Activated naive CD8-positive, alpha-beta T cell treated with anti-CD3 and anti-CD28 coated beads, Interleukin-2, amount 50 U/mL, for 24 hours (primary cell): Measurements from ENCODE around the gene SPAG16.
"Not testable (repeated sequence)": the region's sequence is repeated elsewhere in the genome, so short reads cannot be mapped to it uniquely, and the experiment has no call there.

Experiments
- ATAC-seq: fragments of 150-1000 bp; cut with Tn5 transposase; one replicate; pipeline ENCODE4 v1.10.0; 2021
- DNase-seq: peaks from one replicate; pipeline ENCODE4 v3.0.0; 2021
- H3K27ac Mint-ChIP-seq: one replicate; pipeline ENCODE4 v1.8.0; 2021; ENCODE audit warnings: mild to moderate bottlenecking, mixed read lengths
- H3K27me3 Mint-ChIP-seq: one replicate; pipeline ENCODE4 v1.8.0; 2021; ENCODE audit warnings: mixed read lengths
- H3K36me3 Mint-ChIP-seq: one replicate; pipeline ENCODE4 v1.8.0; 2021; ENCODE audit warnings: low read depth, mixed read lengths
- H3K4me1 Mint-ChIP-seq: one replicate; pipeline ENCODE4 v1.8.0; 2021; ENCODE audit warnings: mixed read lengths
- H3K4me3 Mint-ChIP-seq: one replicate; pipeline ENCODE4 v1.8.0; 2021; ENCODE audit warnings: mild to moderate bottlenecking, moderate library complexity, mixed read lengths
- H3K9me3 Mint-ChIP-seq: one replicate; pipeline ENCODE4 v1.8.0; 2021; ENCODE audit warnings: mixed read lengths

Gene SPAG16

GRCh38 chr2:213410687-213411086 lies 126.4 kb downstream of the SPAG16 start:
- not testable (repeated sequence) for ATAC-seq, H3K27ac Mint-ChIP-seq

GRCh38 chr2:213411582-213412289 lies 127.5 kb downstream of the SPAG16 start:
- Mint-ChIP-seq H3K9me3 (no peaks in the 10 kb centered on the region), H3K36me3 (no peaks in the 10 kb centered on the region), H3K27ac (no peak overlapping the region), H3K4me1 (no peaks in the 10 kb centered on the region), H3K27me3 (no peaks in the 10 kb centered on the region), H3K4me3 (no peak overlapping the region)
- DNase-seq (no peak), ATAC-seq (no peak)

More at GRCh38 chr2:213410687-213411086, 126.4 kb downstream of the SPAG16 start:
- H3K27me3 Mint-ChIP-seq, H3K4me3 Mint-ChIP-seq, H3K36me3 Mint-ChIP-seq, H3K4me1 Mint-ChIP-seq, H3K9me3 Mint-ChIP-seq, DNase-seq: not testable (repeated sequence)

- DNase-seq (no peak), ATAC-seq (no peak)
- Mint-ChIP-seq H3K27ac (no peak overlapping the region), H3K4me1 (no peaks in the 10 kb centered on the region), H3K9me3 (no peaks in the 10 kb centered on the region), H3K36me3 (no peaks in the 10 kb centered on the region), H3K27me3 (no peaks in the 10 kb centered on the region), H3K4me3 (no peak overlapping the region)
Observed at GRCh38 chr2:213415093-213415492, 130.8 kb downstream of the SPAG16 start.

- no peaks in the 10 kb centered on the region for H3K9me3 Mint-ChIP-seq
- no peak overlapping the region for H3K4me3 Mint-ChIP-seq
- ATAC-seq (no peak), DNase-seq (no peak)
- H3K27me3 Mint-ChIP-seq, result no peaks in the 10 kb centered on the region
- no peaks in the 10 kb centered on the region for H3K36me3 Mint-ChIP-seq
- H3K4me1 Mint-ChIP-seq, result no peaks in the 10 kb centered on the region
- no peak overlapping the region for H3K27ac Mint-ChIP-seq
Observed at GRCh38 chr2:213416832-213417231, 132.6 kb downstream of the SPAG16 start.

- no peaks in the 10 kb centered on the region for H3K36me3 Mint-ChIP-seq
- no peaks in the 10 kb centered on the region for H3K4me1 Mint-ChIP-seq
Observed at GRCh38 chr2:213419980-213420379, 135.7 kb downstream of the SPAG16 start.

GRCh38 chr2:213420828-213421385 lies 136.6 kb downstream of the SPAG16 start:
- no peaks in the 10 kb centered on the region for H3K9me3 Mint-ChIP-seq
- no peaks in the 10 kb centered on the region for H3K4me1 Mint-ChIP-seq
- no peaks in the 10 kb centered on the region for H3K36me3 Mint-ChIP-seq
- ATAC-seq (no peak), DNase-seq (no peak)
- H3K4me3 Mint-ChIP-seq, result no peak overlapping the region
- H3K27me3 Mint-ChIP-seq, result no peaks in the 10 kb centered on the region
- no peak overlapping the region for H3K27ac Mint-ChIP-seq

More at GRCh38 chr2:213419980-213420379, 135.7 kb downstream of the SPAG16 start:
- DNase-seq, result no peak
- Mint-ChIP-seq H3K9me3 (no peaks in the 10 kb centered on the region), H3K27me3 (no peaks in the 10 kb centered on the region), H3K4me3 (no peak overlapping the region), H3K27ac (no peak overlapping the region)
- no peak for ATAC-seq

- Mint-ChIP-seq H3K9me3 (no peaks in the 10 kb centered on the region), H3K4me3 (no peak overlapping the region), H3K27ac (no peak overlapping the region), H3K27me3 (no peaks in the 10 kb centered on the region), H3K4me1 (no peaks in the 10 kb centered on the region), H3K36me3 (no peaks in the 10 kb centered on the region)
- DNase-seq (no peak), ATAC-seq (no peak)
Observed at GRCh38 chr2:213422211-213422610, 137.9 kb downstream of the SPAG16 start.

- Mint-ChIP-seq H3K4me1 (no peaks in the 10 kb centered on the region), H3K9me3 (peaks cover 13% of the 10 kb centered on the region)
- DNase-seq, result no peak
Observed at GRCh38 chr2:213425618-213426017, 141.4 kb downstream of the SPAG16 start.

GRCh38 chr2:213429516-213429915 lies 145.3 kb downstream of the SPAG16 start:
- Mint-ChIP-seq H3K27me3 (no peaks in the 10 kb centered on the region), H3K4me1 (no peaks in the 10 kb centered on the region), H3K4me3 (no peak overlapping the region), H3K36me3 (no peaks in the 10 kb centered on the region), H3K27ac (no peak overlapping the region), H3K9me3 (peaks cover 24% of the 10 kb centered on the region)
- no peak for ATAC-seq
- DNase-seq, result no peak

More at GRCh38 chr2:213425618-213426017, 141.4 kb downstream of the SPAG16 start:
- Mint-ChIP-seq H3K27ac (no peak overlapping the region), H3K36me3 (no peaks in the 10 kb centered on the region), H3K4me3 (no peak overlapping the region), H3K27me3 (no peaks in the 10 kb centered on the region)
- ATAC-seq, result no peak

GRCh38 chr2:213443921-213444320 lies 159.7 kb downstream of the SPAG16 start:
- Mint-ChIP-seq H3K27me3 (no peaks in the 10 kb centered on the region), H3K36me3 (no peaks in the 10 kb centered on the region), H3K9me3 (peaks cover 12% of the 10 kb centered on the region), H3K27ac (no peak overlapping the region), H3K4me3 (no peak overlapping the region), H3K4me1 (no peaks in the 10 kb centered on the region)
- DNase-seq (no peak), ATAC-seq (no peak)

- H3K9me3 Mint-ChIP-seq, result peaks cover 13% of the 10 kb centered on the region
- no peaks in the 10 kb centered on the region for H3K4me1 Mint-ChIP-seq
- no peak for DNase-seq
- H3K27ac Mint-ChIP-seq, result no peak overlapping the region
- no peaks in the 10 kb centered on the region for H3K36me3 Mint-ChIP-seq
- H3K27me3 Mint-ChIP-seq, result peaks cover 1% of the 10 kb centered on the region
- no peak overlapping the region for H3K4me3 Mint-ChIP-seq
- no peak for ATAC-seq
Observed at GRCh38 chr2:213451542-213452239, 167.4 kb downstream of the SPAG16 start.

GRCh38 chr2:213455316-213456008 lies 171.2 kb downstream of the SPAG16 start:
- Mint-ChIP-seq H3K9me3 (no peaks in the 10 kb centered on the region), H3K36me3 (no peaks in the 10 kb centered on the region), H3K27ac (no peak overlapping the region), H3K4me1 (no peaks in the 10 kb centered on the region), H3K27me3 (peaks cover 1% of the 10 kb centered on the region), H3K4me3 (no peak overlapping the region)
- DNase-seq (no peak), ATAC-seq (no peak)

GRCh38 chr2:213475433-213475832 lies 191.2 kb downstream of the SPAG16 start:
- Mint-ChIP-seq H3K27me3 (no peaks in the 10 kb centered on the region), H3K27ac (no peak overlapping the region), H3K4me1 (no peaks in the 10 kb centered on the region), H3K4me3 (no peak overlapping the region), H3K9me3 (peaks cover 26% of the 10 kb centered on the region), H3K36me3 (no peaks in the 10 kb centered on the region)
- ATAC-seq (no peak), DNase-seq (no peak)

- H3K36me3 Mint-ChIP-seq, result no peaks in the 10 kb centered on the region
- no peaks in the 10 kb centered on the region for H3K4me1 Mint-ChIP-seq
- H3K27me3 Mint-ChIP-seq, result no peaks in the 10 kb centered on the region
- H3K4me3 Mint-ChIP-seq, result no peak overlapping the region
- no peak overlapping the region for H3K27ac Mint-ChIP-seq
- peaks cover 23% of the 10 kb centered on the region for H3K9me3 Mint-ChIP-seq
- ATAC-seq (no peak), DNase-seq (no peak)
Observed at GRCh38 chr2:213476641-213477040, 192.4 kb downstream of the SPAG16 start.

- no peak overlapping the region for H3K27ac Mint-ChIP-seq
- H3K36me3 Mint-ChIP-seq, result no peaks in the 10 kb centered on the region
- H3K9me3 Mint-ChIP-seq, result no peaks in the 10 kb centered on the region
Observed at GRCh38 chr2:213490087-213490486, 205.8 kb downstream of the SPAG16 start.

More at GRCh38 chr2:213490087-213490486, 205.8 kb downstream of the SPAG16 start:
- H3K4me3 Mint-ChIP-seq, result no peak overlapping the region
- no peaks in the 10 kb centered on the region for H3K4me1 Mint-ChIP-seq
- H3K27me3 Mint-ChIP-seq, result no peaks in the 10 kb centered on the region
- DNase-seq (no peak), ATAC-seq (no peak)
